NCI-H748 (cell line): ENCODE results near the gene HHIP.

ENCODE experiments used
- DNase-seq: peaks from one replicate; lab custom pipeline; 2025; ENCODE audit not compliant: unreplicated experiment; lab: John Stamatoyannopoulos, UW

HHIP gene

DNA sequence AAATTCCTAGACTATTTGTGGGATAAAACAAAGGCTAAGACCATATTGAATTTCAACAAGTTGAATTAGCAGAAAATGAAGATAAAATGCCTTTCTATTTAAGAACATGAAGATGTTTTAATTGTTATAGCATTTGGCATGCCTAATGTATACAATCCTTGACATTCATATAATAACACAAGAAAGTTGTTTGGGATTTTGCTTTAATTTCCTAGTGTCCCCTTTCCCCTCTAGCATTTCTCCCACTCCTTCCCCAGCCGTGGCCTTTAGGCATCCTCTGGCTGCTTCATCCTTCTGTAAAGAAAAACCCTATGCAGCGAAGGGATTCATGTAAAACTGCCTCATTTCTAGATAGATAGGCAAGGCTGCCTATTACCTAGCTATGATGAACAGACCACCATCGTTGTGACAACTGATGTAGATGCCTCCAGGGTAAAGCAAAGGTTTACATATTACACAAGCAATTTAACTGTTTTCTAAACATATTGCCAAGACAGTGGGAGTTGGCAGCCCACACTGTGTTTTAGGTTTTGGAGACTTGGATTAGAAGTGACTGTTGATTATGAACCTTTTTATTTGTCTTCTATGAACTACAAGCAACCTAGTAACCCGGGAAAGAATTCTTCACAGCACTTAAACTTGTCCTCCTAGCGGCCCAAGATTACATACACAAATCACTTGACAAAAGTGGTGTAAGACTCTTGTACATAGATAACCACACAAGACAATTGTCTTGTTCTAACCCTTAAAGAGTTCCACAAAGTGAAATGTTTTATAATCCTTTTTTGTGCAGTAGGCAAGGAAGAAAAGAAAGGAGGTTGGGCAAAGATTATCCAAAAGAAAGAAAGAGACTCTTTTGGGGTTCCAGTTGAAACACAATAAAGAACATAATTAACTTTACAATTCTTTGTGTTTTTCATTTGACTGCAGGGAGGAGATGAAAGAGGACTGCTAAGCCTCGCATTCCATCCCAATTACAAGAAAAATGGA, 59.9 kb downstream of the HHIP start:
- no peak for DNase-seq

DNA sequence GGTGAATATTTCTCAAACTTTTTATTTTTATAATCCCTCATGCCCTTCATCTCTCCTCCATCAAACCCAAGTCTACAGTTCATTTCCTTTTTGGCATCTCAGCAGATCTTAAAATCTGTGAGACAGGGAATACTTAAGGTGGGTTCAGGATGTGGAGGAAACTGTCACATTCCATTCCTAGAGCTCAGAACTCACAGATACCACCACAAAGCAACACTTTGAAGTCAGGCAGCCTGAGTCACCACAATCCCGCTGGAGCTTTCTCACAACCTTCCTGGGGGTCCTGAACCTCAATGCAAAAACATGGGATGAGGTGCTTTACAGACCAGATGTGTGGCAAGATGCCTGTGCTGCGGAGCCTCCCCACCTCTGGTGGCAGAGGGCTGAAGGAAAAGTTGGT, 63.2 kb downstream of the HHIP start:
- DNase-seq, result no peak

DNA sequence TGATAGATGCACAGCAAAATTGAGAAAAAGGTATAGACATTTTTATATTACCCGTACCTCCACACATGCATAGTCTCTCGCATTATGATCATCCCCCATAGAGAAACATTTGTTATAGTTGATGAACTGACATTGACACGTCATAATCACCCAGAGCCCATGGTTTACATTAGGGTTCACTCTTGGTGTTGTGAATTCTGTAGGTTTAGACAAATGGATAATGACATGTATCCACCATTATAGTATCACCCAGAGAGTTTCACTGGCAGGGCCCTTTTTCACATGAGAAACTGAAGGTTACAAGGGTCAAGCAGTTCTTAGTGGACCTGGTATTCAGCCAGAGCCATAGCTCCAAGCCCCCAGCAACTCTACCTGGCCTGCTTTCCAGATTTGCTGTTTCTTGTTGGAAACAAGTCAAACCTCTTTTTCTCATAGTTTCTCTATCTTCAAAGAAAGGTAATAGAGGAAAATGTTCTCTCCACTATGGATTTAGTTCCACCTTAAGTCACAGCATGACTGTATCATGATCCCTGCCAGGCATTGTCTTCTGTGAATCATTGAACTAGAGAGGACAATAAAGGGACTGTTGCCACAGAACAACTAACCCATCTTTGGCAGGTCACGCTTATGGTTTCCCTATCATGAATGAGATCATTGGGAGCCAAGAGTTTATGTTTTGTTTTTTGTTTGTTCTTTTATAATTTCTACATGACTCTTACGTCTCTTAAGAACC, 64.0 kb downstream of the HHIP start:
- no peak for DNase-seq

DNA sequence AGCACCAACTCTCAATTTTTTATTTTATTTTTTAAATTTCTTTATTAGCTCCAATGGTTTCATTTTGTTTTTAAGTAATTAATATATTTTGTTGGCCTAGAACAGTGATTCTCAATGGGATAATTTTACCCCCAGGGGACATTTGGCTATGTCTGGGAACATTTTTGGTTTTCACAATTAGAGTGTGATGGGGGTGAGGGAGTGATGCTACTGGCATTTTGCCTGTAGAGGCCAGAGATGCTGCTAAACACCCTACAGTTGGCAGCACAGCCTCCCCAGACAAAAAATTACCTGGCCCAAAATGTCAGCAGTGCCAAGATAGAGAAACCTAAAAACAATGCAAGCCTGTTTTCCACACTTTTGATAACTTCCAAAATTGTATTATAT, 64.6 kb downstream of the HHIP start:
- DNase-seq, result no peak

DNA sequence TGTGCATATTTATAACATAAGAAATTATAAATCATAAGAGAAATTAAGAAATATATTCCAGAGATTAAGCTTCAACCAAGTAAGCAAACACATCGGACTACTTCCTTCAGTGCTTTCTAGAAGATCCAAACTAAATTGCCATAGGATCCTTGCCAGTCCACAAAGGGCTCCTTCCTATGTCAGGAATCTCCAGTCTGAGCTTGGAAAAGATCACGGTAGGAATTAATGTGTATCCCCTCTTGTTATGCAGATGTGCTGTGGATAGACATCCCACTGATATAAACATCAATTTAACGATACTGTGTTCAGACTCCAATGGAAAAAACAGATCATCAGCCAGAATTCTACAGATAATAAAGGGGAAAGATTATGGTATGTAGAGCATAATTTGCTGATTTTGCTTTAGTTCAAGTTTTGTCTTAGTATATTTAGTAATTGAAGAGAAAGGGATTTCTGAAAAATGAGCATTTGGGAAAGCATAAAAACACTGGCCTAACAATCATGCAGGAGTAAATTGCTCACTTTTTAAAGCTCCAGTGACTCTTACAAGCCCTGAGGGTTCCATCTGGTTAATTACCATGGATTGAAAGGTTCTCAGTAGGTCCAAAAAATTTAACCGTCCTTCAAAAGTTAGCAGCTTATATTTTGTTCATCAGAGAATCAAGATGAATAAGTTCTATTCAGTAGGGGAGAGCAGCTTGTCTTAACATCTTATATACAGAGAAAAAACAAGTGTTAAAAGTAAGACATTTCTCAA, 65.9 kb downstream of the HHIP start:
- no peak for DNase-seq

DNA sequence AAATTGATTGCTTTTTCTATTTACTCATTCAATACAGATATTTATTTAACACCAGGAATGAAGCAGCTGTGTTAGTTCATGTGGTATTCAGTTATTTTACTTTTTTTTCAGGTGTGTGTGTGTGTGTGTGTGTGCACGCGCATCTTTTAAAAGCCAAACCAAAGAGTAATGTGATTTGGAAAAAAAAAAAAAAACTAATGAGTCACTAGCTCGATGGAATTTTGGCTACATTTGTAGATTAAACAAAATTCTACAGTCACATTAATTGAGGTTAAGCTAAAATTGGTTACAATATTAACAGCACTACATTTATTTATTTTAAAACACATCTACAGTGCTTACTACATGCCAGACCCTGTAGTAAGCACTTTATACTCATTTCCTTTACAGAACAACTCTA, 66.8 kb downstream of the HHIP start:
- no peak for DNase-seq

DNA sequence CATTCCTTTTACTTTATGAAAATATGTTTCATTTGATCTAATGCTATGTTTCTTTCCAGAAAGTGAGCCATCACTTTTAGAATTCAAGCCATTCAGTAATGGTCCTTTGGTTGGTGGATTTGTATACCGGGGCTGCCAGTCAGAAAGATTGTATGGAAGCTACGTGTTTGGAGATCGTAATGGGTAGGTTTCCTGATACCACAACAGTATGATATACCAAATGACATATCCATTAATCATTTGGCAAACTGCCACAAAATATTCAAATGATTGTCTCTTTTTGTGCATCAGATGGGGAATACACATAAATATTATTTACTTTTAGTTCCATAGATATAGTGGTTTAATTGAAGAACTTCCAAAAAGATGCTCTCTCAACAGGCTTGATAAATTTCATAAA, 68.2 kb downstream of the HHIP start:
- DNase-seq, result no peak

DNA sequence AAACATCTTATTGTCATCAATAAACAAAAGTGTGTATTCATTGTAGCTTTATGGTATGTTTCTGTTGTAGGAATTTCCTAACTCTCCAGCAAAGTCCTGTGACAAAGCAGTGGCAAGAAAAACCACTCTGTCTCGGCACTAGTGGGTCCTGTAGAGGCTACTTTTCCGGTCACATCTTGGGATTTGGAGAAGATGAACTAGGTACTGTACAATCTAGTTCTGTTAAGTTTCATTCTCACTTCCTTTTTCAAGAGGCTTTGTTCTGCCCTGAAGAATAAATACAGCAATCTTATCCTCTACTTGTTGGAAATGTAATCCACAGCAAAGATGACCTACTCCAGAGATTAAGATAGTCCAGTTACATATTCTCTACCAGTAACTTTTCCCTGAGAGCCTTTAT, 69.3 kb downstream of the HHIP start:
- no peak for DNase-seq

DNA sequence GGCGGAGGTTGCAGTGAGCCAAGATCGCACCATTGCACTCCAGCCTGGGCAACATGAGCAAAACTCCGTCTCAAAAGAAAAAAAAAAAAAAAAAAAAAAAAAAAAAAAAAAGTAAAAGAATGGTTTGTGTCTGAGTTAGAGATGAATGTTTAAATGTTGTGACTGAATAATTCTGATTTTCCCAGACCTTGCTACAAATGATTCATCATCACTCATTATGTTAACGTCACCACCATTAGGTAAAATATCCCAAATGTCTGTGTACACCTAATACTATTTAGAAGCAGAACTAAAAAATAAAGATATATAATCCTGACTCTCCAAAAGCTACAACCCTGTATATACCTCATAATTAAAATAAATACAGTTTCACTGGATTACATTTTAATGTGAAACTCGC, 70.8 kb downstream of the HHIP start:
- DNase-seq, result no peak

DNA sequence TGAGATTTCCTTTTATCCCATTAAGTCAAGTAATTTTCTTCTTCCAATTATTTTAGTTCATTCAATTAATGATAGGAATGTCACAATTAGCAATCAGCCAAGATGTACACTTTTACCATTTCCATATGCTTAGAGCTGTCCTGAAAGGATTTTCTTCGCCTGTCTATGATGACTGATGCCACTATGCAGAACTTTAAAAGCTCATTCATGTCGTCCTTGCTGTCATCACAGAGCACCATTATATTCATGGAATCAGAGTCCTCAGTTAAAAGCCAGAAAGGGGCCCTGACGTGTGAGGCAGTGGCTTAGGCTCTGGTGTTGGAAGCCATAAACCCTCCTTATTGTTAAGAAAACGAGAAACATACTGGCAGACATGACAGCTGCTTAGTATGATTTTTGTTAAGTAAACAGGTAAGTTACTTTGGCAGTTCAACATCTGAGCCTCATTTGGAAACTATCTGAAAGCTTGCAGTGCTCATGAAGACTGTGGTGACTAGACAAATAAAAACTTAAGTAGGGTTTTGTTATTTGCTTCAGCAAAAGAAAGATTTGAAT, 73.1 kb downstream of the HHIP start:
- no peak for DNase-seq

DNA sequence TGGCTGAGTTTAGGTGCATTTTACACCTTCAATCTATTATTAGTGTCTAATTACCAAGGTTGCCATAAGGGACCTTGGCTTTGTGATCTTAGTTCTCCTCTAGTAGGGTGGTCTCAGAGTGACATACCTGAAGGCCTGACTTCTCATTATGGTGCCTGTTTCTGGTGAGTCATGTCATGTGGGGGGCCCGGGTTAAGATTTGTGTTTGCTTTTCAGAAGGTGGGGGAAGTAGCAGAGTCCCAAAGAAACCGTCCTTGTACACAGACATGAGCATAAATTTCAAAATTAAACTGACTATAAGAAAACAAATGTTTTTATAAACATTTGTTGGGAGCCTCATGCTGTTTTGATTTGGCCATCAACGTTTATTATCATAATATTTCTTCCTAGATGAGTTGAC, 74.5 kb downstream of the HHIP start:
- no peak for DNase-seq

DNA sequence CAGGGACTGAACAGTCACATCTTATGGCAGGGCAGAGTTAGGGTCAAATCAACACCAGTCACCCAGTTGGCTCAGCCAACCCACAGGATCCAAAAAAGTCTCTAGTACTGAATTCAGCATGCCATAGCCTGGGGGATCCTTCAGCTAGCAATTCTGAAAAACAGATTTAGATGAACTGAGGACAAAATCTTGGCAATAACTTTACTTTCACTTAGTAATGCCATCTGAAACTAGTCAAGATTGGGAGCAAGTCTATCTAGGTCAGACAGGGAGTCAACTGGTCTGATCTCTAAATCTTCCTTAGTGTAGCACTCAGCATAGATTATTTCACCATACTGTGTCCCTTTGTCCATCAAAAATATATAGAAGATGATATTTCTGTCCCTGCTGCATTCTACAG, 76.0 kb downstream of the HHIP start:
- no peak for DNase-seq

DNA sequence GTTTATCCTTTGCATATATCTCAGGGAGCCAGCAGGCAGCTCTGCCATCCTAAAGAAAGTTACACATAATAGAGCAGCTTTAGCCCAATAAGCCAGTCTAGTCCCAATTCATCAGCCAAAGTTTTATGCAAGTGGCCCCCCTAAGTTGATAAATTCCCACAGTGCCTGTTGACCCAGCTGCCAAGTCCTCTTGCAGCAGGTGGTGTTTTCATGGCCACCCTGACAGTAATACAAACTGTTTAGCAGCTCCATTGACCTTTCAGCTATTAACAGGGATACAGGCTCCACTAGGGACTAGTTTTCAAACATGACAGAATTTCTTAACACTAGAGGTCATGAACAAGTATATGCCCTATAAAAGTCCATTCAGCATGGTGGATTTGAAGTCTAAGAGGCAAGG, 77.5 kb downstream of the HHIP start:
- DNase-seq, result no peak

DNA sequence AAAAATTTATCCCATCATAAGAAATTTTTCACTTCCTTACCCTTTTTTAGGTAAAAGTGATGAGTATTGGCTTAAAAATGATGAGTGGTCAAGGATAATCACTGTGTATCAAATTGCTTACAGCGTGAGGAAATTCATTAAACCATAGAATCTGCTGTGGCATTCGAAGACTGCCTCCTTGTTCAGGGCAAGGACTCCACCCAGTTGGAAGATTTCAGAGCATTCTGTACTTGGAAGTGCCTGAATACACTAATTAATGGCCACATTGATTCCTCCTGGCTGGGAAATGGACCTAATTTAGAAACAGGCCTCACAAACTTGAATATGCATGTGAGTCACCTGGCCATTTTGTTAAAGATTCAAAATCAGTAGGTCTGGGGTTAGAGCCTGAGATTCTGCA, 83.2 kb downstream of the HHIP start:
- no peak for DNase-seq

DNA sequence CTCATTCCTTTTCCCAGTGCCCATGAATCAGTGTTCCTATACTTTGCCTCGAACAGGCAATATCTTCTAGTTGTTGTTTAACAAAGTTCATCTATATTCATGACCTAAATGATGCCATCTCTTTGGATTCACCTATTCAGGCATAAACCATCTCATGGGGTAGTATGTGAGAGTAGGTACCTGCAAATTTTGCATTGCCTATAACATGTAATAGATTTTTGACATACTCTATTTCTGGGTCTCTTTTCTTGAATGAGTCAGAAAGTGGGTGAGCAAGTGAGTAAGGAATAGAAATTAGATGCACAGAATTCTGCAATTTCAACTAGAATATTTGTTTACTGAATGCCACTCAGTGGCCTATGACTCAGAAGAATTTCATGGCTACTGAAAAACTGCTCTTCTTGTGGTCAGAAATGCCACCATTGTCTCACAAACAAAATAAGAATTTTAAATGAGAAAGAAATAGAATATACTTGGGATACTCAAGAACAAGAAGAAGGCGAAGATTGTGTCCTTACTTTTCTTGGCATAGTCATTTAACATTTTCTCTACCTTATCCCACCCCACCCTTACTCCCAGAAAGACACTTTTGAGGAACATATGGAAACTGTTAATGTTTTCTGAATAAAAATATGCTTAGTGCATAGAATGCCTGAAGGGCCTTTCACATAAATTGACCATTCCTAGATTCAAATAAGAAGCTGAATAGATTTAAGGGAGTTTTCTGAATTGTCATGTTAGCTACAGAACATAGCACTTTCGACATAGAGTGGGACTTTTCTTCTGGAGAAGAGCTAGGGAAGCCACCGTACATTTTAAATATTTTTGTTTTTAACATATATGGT, 86.8 kb downstream of the HHIP start:
- DNase-seq, result no peak

DNA sequence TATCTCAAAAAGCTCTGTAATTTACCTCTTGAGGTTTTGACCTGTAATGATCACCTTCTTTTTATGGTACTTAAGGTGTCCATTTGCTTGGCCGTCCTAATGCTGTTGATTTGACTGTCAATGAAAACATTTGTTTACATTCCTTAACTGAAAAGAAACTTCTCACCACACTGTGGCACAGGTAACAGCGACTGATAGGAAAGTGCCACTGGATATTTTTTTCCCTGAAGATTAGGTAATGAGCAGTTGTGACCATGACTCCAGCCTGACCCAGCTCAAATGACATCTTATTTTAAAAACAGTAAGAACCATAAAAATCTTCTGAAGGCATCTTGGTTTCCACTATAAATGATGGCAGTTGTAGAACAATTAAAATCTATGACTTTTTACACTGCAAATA, 87.6 kb downstream of the HHIP start:
- DNase-seq, result no peak

DNA sequence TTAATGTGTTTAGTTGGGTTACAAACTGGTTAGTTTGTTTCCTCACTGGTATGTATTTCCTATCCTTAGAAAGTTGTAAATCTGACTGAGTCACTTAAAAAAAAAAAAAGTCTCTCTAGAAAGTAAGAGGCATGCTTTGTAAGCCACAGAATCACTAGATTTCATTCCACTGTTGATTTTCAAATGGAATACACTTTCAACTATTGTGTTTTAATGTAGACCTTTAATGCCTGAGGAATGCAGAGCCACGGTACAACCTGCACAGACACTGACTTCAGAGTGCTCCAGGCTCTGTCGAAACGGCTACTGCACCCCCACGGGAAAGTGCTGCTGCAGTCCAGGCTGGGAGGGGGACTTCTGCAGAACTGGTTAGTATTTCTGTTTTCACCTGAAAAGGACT, 88.6 kb downstream of the HHIP start:
- no peak for DNase-seq

DNA sequence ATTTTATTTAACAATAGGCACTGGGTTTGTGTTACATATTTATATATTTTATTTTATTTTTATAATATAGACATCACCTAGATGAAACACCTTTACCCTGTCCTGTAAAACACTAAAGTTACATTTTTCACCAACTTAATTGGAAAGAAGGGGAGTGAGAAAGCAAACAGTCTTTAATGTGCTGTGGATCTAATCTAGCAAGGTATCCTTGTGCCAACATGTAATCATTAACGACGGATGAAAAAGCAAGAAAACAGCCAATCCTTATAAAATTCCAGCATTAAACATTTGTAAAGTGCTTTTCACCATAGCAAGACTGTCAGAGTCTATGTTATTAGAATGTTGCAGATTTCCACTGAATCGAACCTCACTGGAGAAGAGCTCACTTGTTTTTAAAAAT, 92.7 kb downstream of the HHIP start:
- no peak for DNase-seq

DNA sequence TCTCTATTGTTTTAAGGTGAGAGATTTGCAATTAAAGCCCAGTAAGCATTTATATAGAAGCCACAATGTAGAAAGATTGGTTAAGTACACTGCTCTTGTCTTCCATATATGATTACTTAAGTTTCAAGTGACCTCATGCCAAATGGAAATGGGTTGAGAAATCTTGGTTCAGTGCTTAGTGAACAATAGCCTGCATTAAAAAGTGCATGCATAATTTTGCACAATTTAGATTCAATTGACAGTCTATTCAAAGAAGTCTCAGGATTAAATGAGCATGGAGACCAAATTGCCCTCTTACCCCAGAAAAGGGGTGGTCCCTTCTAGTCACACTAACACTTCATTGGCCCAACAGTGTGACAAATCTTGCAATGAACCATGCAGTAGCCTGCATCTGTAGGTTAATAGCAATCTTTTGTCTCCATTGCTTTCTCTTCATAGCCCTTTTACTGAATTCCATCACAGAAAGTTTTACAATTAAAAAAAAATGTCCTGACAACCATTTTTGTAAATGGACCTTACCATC, 93.6 kb downstream of the HHIP start:
- DNase-seq, result no peak

DNA sequence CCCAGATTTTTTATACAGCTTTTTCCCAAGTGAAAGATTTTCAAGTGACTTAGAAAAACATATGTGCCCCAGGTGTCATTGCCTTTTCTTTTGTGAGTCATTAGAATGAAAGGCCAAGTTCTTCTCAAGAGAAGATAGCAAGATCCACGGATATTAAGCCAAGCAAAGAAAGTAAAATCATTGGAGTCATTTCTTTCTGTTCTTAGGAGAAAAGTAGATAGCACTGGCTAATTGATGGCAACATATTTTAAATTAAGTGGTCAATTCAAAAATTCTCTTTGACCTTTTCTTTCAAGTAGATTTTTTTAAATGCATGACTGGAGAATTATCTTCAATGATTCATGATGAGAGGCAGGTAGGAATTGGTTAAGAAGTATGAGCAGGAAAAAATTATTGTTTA, 94.4 kb downstream of the HHIP start:
- no peak for DNase-seq
